ENCODE measurements around the gene GHITM. TPM values are rescaled to one million over a fixed set of nuclear protein-coding genes. Genes with fewer than 3 reads are reported as not detected.
"Not testable (repeated sequence)": the region's sequence is repeated elsewhere in the genome, so short reads cannot be mapped to it uniquely, and the experiment has no call there.

GHITM gene, protein sequence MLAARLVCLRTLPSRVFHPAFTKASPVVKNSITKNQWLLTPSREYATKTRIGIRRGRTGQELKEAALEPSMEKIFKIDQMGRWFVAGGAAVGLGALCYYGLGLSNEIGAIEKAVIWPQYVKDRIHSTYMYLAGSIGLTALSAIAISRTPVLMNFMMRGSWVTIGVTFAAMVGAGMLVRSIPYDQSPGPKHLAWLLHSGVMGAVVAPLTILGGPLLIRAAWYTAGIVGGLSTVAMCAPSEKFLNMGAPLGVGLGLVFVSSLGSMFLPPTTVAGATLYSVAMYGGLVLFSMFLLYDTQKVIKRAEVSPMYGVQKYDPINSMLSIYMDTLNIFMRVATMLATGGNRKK
- total RNA-seq (2014; rRNA removed), result 173 and 191 TPM in 2 replicates
- polyA plus RNA-seq (2012), result 117 TPM

DNA sequence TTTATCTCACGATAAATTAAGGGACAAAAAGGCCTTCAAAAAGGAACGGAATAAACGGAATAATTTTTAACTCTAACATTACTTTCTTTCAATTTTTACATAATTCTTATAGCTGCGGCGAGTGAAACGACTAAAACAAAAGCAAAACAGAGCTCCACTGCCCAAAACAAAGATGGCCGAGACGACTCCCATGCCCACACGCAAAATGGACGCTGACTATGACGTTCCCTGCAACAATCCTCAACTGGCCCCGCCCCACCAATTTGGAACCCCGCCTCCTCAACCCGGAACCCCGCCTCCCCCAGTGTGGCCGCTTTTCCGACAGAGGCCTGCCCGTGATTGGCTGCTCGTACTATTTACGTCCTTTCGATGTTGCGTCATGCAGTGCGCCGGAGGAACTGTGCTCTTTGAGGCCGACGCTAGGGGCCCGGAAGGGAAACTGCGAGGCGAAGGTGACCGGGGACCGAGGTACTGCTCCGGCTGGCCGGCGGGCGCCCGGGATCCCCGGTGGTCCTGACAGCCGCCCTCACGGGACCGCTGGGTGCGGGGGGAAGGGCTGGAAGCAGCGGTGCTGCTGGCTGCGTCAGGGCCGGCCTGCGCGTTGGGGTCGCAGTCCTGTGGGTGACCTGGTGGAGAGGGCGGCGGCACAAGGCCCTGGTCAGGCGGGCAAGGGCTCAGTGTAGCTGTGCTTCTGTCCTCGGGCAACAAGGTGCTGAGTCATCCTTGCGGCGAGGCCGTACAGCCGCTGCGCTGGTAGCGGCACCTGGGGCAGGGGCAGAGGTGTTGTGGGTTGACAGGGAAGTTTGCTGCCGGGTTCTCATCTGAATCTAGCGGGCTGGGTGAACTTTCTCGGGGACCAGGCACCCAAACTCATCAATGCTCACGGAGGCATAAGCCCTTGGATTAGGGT is at the start of gene GHITM:
GHITM (plus strand) TSS at position 384 of the 910 bp plus-strand sequence. CDS start 1,992 bp downstream, outside the sequence.
- DNase-seq (ENCODE audit: low read depth), result peak; percentile 98

- DNase-seq (ENCODE audit: low read depth), result no peak
Measured at GRCh38 chr10:84095811-84096497, 43.4 kb upstream of the GHITM start.

- DNase-seq (ENCODE audit: low read depth), result no peak
Measured at GRCh38 chr10:84097787-84098353, 41.4 kb upstream of the GHITM start.

DNA sequence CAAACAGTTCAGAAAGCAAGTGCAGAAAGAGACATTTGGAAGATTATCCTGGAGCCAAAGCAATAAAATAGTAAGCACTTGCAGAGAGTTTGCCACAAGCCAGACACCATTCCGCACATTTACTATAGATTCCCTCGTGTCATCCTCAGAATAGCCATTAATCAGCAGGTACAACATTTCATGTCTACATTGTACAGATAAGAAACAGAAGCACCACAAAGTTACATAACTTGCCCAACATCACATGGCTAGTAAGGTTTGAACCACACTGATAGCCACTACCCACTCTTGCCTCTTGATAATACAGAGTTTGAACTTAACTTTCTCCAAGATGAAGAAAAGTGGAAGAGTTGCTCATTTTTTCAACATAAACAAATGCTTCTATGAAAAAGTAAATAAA is 40.6 kb upstream of the GHITM start:
- DNase-seq (ENCODE audit: low read depth), result no peak

DNA sequence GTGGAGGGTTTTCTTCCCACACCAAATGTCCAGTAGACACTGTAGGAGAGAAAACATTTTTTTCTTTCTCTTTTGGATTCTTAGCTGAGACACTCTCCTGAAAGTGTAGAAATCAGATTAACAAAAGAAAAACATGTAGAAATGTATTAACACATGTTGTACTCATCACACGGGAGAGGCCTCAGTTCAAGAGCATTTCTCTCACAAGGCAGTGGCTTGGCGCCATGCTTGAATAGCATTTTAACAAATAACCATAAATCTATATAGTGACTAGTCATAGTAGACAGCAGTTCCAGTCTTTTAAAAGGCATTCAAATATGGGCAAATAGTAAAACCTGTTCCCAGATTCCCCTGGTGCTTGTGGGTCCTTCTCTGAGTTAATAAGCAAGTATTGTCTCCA is 38.3 kb upstream of the GHITM start:
- DNase-seq (ENCODE audit: low read depth), result no peak

GRCh38 chr10:84108797-84109196 is 30.5 kb upstream of the GHITM start:
- DNase-seq (ENCODE audit: low read depth), result no peak

DNA sequence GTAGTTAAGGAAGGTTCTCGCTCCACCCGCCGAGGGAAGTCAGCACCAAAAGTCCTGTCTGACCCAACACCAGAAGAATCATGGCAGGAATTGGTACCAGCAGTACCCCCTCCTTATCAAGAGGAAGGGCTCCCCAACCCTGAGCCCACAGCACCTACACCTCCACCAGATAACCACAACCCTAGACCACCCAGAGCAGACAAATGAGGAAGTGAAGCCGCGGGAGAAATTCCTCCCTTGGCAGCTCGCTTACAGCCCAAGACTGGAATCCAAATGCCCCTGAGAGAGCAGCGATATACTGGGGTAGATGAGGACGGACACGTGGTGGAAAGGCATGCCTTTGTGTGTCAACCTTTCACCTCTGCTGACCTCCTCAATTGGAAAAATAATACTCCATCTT is 29.5 kb upstream of the GHITM start:
- DNase-seq (ENCODE audit: low read depth), result not testable (repeated sequence)

GRCh38 chr10:84113468-84113867 is 25.8 kb upstream of the GHITM start:
- not testable (repeated sequence) for DNase-seq (ENCODE audit: low read depth)

DNA sequence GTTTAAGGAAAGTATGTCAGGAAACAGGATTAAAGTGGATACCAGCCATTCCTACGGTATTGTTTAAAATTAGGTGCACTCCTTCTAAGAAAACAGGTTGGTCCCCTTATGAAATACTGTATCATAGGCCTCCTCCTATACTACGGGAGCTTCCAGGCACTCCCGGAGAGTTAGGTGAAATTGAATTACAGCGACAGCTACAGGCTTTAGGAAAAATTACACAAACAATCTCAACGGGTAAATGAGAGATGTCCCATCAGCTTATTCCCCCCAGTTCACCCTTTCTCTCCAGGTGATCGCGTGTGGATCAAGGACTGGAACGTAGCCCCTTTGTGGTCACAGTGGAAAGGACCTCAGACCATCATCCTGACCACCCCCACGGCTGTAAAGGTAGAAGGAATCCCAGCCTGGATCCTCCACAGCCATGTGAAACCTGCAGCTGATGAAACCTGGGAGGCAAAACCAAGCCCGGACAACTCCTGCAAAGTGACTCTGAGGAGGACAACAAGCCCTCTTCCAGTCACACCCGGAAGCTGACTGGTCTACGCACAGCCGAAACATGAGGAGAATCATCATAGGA is 25.1 kb upstream of the GHITM start:
- DNase-seq (ENCODE audit: low read depth), result no peak

- not testable (repeated sequence) for DNase-seq (ENCODE audit: low read depth)
Measured at GRCh38 chr10:84117204-84117603, 22.1 kb upstream of the GHITM start.

GRCh38 chr10:84117686-84118394 is 21.5 kb upstream of the GHITM start:
- DNase-seq (ENCODE audit: low read depth), result no peak

- peak; percentile 9 for DNase-seq (ENCODE audit: low read depth)
Measured at GRCh38 chr10:84118395-84119006, 20.8 kb upstream of the GHITM start.

- DNase-seq (ENCODE audit: low read depth), result no peak
Measured at GRCh38 chr10:84123362-84123761, 15.9 kb upstream of the GHITM start.

- DNase-seq (ENCODE audit: low read depth), result not testable (repeated sequence)
Measured at GRCh38 chr10:84125910-84126784, 13.2 kb upstream of the GHITM start.

GRCh38 chr10:84126785-84127167 is 12.5 kb upstream of the GHITM start:
- no peak for DNase-seq (ENCODE audit: low read depth)

GRCh38 chr10:84135836-84136235 is 3.5 kb upstream of the GHITM start:
- no peak for DNase-seq (ENCODE audit: low read depth)

DNA sequence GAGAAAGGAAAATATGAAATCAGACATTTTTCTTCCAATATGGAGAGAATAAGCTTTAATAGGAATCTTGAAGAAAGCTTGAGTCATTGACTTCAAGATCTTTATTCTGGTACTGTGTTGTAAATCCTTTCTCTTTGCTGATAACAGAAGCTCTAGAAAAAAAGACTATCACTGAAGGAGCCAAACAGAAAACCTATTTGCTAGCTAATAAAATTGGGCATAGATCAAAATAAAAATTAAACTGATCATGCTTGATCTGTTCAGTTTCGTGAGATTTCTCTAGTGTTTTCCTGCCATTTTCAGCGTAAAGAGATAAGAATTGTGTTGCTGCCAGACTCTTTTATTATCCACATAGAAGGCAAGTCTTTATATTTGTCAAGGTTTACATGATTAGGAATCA is 1.5 kb upstream of the GHITM start:
- DNase-seq (ENCODE audit: low read depth), result no peak

DNA sequence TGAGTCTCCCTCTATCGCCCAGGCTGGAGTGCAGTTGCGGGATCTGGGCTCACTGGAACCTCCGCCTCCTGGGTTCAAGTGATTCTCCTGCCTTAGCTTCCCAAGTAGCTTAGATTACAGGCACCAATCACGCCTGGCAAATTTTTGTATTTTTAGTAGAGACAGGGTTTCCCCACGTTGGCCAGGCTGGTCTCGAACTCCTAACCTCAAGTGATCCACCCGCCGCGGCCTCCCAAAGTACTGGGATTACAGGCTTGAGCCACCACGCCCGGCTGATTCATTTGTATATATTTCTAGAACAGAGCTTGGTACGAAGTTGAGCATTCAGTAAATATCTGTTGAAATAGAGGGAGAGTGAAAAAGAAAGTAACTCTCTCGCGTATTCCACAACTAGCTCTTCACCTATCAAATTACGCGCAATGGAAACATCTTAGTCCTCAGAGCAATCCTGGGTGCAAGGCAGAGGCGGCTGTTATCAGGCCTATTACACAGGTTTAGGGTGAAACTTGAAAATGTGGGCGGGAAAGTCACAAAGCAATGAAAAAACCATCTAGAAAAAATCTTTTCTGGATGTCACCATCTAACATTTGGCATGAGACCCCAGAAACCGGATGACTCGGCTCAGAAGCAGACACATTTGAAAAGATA is 707 bp upstream of the GHITM start:
- no peak for DNase-seq (ENCODE audit: low read depth)

- peak; percentile 8 for DNase-seq (ENCODE audit: low read depth)
Measured at GRCh38 chr10:84140036-84140379, 699 bp downstream of the GHITM start.
